A673 (cell line): ENCODE measurements around the gene SUSD5. TPM values are rescaled to one million over a fixed set of nuclear protein-coding genes. Genes with fewer than 3 reads are reported as not detected.

Experiments
- BruUV-seq: library from RNA; stranded (reverse); fragments of 400-500 nt; replicated peaks from 2 replicates; lab custom pipeline; 2021; lab: Mats Ljungman, UMichigan
- CTCF ChIA-PET: fragments of 300-600 bp; sonication (Branson Sonifier 250); formaldehyde crosslinking; loops from one replicate; lab custom pipeline; 2022; ENCODE audit warnings: antibody characterized with exemption; lab: Charles Lee
- POLR2A ChIA-PET: fragments of 300-600 bp; sonication (Branson Sonifier 250); formaldehyde crosslinking; loops from one replicate; lab custom pipeline; 2022; ENCODE audit warnings: antibody characterized with exemption; ENCODE audit not compliant: low non-redundant PET; lab: Charles Lee
- DNase-seq: peaks from one replicate; pipeline ENCODE4 v3.0.0-alpha.2; 2015; ENCODE audit warnings: low spot score
- H3K27ac ChIP-seq: fragments of 200-600 bp; sonication (generic); 2 replicates; pipeline ENCODE4 v1.5.1; 2016; ENCODE audit warnings: mixed run types, low read depth, mild to moderate bottlenecking, mixed read lengths, antibody characterized with exemption, low read length; ENCODE audit not compliant: poor library complexity, severe bottlenecking
- H3K27me3 ChIP-seq: fragments of 200-600 bp; sonication (generic); replicated peaks from 2 replicates; pipeline ENCODE4 v1.6.1; 2017; ENCODE audit warnings: mixed run types, low read depth, mild to moderate bottlenecking, mixed read lengths, antibody characterized with exemption, low read length; ENCODE audit not compliant: insufficient read depth, poor library complexity
- H3K36me3 ChIP-seq: fragments of 200-600 bp; sonication (generic); 2 replicates; pipeline ENCODE4 v1.6.1; 2016; ENCODE audit warnings: mixed run types, mild to moderate bottlenecking, mixed read lengths, antibody characterized with exemption, low read length; ENCODE audit not compliant: insufficient read depth, poor library complexity, severe bottlenecking
- H3K4me1 ChIP-seq: fragments of 200-600 bp; sonication (generic); 2 replicates; pipeline ENCODE4 v1.6.1; 2017; ENCODE audit warnings: mixed run types, mild to moderate bottlenecking, mixed read lengths, antibody characterized with exemption, low read length; ENCODE audit not compliant: insufficient read depth, poor library complexity, severe bottlenecking
- H3K4me3 ChIP-seq: fragments of 200-600 bp; sonication (generic); 2 replicates; pipeline ENCODE4 v1.5.1; 2016; ENCODE audit warnings: low read depth, mixed run types, mild to moderate bottlenecking, mixed read lengths, low read length; ENCODE audit not compliant: poor library complexity, severe bottlenecking
- H3K9me3 ChIP-seq: fragments of 200-600 bp; sonication (generic); 2 replicates; pipeline ENCODE4 v1.6.1; 2016; ENCODE audit warnings: mixed run types, low read depth, mild to moderate bottlenecking, mixed read lengths, antibody characterized with exemption, low read length; ENCODE audit not compliant: poor library complexity, severe bottlenecking
- CTCF ChIP-seq: fragments of 300-800, 200-600 bp; sonication (generic); conservative IDR thresholded peaks from 2 replicates; pipeline ENCODE4 v1.5.1; 2017; ENCODE audit warnings: low read depth, mild to moderate bottlenecking, antibody characterized with exemption, low read length, moderate library complexity, mixed read lengths
- EZH2 ChIP-seq: fragments of 200-600 bp; sonication (generic); IDR thresholded peaks from 2 replicates; pipeline ENCODE4 v1.6.1; 2017; ENCODE audit warnings: borderline replicate concordance, low read depth, mild to moderate bottlenecking, mixed read lengths, antibody characterized with exemption, low read length; ENCODE audit not compliant: poor library complexity, severe bottlenecking
- intact Hi-C: fragments of 100-400 bp; cut with micrococcal nuclease; formaldehyde crosslinking; loops from one replicate; pipeline ENCODE4 v1.10.0; 2022; ENCODE audit not compliant: unreplicated experiment
- total RNA-seq: library from RNA; stranded (reverse); gene quantifications from 2 replicates; pipeline ENCODE4 v1.2.3, GENCODE V29; 2021

The SUSD5 gene
- total RNA-seq, 1 experiment from 2014 or later: 0.97 TPM

GRCh38 chr3:33250712-33251111, 32.1 kb upstream of the SUSD5 start:
- intact Hi-C loops: no loop called here
- H3K36me3 ChIP-seq: no peaks in the 10 kb centered on the region
- H3K4me1 ChIP-seq: no peaks in the 10 kb centered on the region
- CTCF ChIA-PET: no interaction called here
- POLR2A ChIA-PET: no interaction called here
- no peak for DNase-seq
- no peak overlapping the region for H3K4me3 ChIP-seq
- no peaks in the 10 kb centered on the region for H3K9me3 ChIP-seq
- H3K27me3 ChIP-seq: no peaks in the 10 kb centered on the region
- BruUV-seq: no TSS peak
- no peak overlapping the region for H3K27ac ChIP-seq
- no peak for TF ChIP-seq EZH2
- TF ChIP-seq CTCF: no peak

DNA sequence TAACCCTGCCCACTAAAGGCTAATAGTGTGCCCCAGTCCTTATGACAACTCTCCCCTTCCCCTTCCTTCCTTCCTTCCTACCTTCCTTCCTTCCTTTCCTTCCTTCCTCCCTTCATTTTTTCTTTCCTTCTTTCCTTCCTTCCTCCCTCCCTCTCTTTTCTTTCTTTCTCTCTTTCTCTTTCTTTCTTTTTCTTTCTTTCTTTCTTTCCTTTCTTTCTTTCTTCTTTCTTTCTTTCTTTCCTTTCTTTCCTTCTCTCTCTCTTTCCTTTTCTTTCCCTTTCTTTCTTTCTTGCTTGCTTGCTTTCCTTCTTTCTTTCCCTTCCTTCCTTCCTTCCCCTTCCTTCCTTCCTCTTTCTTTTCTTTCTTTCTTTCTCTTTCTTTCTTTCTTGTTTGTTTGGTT, 28.2 kb upstream of the SUSD5 start:
- no peaks in the 10 kb centered on the region for H3K4me1 ChIP-seq
- ChIA-PET CTCF (no interaction called here), POLR2A (no interaction called here)
- no peaks in the 10 kb centered on the region for H3K9me3 ChIP-seq
- no TSS peak for BruUV-seq
- no peak overlapping the region for H3K4me3 ChIP-seq
- no peak for TF ChIP-seq EZH2
- TF ChIP-seq CTCF: no peak
- no peaks in the 10 kb centered on the region for H3K36me3 ChIP-seq
- no peak overlapping the region for H3K27ac ChIP-seq
- intact Hi-C loops: no loop called here
- DNase-seq: no peak
- H3K27me3 ChIP-seq: no peaks in the 10 kb centered on the region

DNA sequence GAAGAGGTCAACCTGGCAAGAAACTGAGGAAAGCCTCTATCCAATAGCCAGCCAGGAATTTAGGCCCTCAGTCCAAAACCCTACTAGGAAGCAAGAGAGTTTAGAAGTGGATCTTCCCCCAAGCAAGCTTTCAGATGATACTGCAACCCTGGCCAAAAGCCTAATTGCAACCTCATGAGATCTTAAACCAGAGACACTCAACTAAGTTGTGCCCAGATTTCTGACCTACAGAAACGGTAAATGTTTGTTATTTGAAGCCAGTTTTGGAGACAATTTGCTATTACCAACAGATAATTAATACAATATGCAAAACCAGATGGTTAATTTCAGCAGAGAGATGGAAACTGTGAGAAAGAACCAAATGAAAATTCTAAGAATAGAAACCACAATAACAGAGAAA, 21.7 kb upstream of the SUSD5 start:
- ChIA-PET CTCF (no interaction called here), POLR2A (no interaction called here)
- H3K9me3 ChIP-seq: no peaks in the 10 kb centered on the region
- no peaks in the 10 kb centered on the region for H3K36me3 ChIP-seq
- H3K27ac ChIP-seq: no peak overlapping the region
- DNase-seq: no peak
- no peak for TF ChIP-seq CTCF
- no peak for TF ChIP-seq EZH2
- intact Hi-C loops: no loop called here
- no peak overlapping the region for H3K4me3 ChIP-seq
- H3K4me1 ChIP-seq: no peaks in the 10 kb centered on the region
- H3K27me3 ChIP-seq: no peaks in the 10 kb centered on the region
- no TSS peak for BruUV-seq
